DMS 273 treated with DMSO at 0.1 percent for 48 hours (cell line): ENCODE data around the gene RPUSD1.
A peak's percentile ranks its signal among the peaks of the same experiment; 100 is the strongest.

Experiments
- DNase-seq: peaks from one replicate; lab custom pipeline; 2025; lab: John Stamatoyannopoulos, UW

The RPUSD1 gene

DNA sequence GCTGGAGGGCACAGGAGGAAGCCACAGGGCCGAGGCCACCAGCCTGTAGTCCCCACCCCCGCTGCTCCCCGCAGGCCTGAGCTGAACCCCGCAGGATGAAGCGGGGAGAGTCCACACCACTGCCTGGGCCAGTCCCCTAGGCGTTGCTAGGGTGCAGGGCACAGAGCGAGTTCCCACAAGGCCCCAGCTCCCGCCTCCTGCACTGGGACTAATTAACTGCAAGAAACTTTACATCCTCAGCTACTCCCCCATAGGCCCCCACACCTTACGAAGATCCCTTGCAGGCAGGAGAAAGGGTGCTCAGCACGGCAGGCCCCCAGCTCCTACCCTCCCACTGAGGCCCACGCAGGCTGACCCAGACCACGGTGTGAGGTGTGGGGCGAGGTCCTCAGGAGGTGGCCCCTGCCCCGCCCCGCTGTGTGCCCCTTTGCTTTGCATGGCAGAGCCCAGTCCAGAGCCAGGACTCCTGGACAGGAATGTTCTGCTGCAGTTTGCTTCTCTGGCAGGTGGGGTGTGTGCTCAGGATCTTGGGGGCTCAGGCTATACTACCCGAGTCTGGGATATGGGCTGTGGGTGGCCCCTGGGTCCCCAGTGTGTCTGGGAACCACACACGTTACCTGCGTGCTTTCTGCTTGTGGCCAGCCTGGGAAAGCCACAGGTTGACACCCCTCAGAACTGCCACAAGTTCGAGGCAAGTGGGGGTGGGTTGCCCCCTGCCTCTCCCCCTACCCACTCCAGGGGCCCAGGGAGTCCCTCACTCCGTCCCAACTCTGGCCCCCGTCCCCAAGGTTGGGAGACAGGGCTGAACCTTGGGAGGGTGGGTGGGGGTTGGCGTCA is 11.1 kb upstream of the RPUSD1 start:
- no peak for DNase-seq

- no peak for DNase-seq
Measured at GRCh38 chr16:798666-799065, 10.5 kb upstream of the RPUSD1 start.

GRCh38 chr16:797686-798085 is 9.5 kb upstream of the RPUSD1 start:
- no peak for DNase-seq

- no peak for DNase-seq
Measured at GRCh38 chr16:797120-797420, 8.9 kb upstream of the RPUSD1 start.

DNA sequence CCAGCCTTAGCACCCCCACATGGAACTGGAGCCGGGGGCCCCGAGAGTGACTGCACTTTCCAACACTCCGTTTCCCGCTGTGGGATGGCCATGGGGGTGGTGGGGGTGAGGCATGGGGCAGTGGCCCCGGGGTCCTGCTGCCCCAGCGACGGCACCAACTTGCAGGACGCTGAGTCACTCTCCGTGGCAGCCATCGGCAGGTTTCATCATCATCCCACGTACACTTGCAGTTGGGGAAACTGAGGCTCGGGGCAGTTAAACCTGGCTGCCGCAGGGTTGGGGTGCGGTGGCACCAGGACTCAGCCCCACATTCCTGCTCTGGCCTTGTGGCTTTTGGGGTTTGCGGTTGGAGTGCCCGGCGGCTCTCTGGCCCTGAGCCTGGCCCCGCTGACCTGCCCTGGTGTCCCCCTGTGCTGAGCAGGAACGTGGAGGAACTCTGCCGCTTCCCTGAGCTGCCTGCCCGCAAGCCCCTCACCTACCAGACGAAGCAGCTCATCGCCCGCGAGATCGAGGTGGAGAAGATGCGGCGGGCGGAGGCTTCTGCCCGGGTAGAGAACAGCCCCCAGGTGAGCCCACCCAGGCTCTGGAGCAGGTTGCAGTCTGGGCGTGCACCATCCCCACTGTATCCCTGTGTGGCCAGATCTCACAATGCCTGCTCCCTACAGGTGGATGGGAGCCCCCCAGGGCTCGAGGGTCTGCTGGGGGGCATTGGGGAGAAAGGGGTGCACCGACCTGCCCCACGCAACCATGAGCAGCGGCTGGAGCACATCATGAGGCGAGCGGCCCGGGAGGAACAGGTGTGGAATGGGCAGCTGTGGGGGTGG is 8.3 kb upstream of the RPUSD1 start:
- no peak for DNase-seq

GRCh38 chr16:795580-796229 is 7.5 kb upstream of the RPUSD1 start:
- no peak for DNase-seq

- no peak for DNase-seq
Measured at GRCh38 chr16:794853-795466, 6.8 kb upstream of the RPUSD1 start.

- DNase-seq, result no peak
Measured at GRCh38 chr16:794091-794822, 6.1 kb upstream of the RPUSD1 start.

GRCh38 chr16:793414-793813 is 5.2 kb upstream of the RPUSD1 start:
- DNase-seq, result no peak

DNA sequence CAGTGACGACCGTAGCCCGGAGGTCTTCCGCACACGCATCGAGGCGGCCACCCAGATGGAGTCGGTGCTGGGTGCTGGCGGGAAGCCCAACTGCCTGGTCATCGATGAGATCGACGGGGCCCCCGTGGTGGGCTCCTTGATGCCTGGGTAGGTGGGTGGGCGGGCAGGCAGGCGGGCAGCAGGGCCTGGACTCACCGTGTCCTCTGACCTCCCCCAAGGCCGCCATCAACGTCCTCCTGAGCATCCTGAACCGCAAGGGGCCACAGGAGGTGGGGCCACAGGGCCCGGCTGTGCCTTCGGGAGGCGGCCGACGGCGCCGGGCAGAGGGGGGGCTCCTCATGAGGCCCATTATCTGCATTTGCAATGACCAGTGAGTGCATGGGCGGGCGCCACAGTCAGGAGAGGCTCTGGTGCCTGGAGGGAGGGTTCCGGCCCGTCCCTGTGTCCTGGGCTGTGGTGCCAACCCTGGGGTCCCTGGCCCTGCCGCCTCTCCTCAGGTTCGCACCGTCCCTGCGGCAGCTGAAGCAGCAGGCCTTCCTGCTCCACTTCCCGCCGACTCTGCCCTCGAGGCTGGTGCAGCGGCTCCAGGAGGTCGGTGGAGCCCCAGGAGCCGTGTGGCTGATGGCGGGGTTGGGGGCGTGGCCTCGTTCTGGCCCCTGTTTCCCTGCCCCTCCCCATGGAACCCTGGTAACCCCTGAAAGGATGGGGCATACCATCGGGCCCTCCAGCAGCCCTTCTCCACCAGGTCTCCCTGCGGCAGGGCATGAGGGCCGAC is 4.2 kb upstream of the RPUSD1 start:
- no peak for DNase-seq

GRCh38 chr16:791131-791530 is 3.0 kb upstream of the RPUSD1 start:
- DNase-seq, result no peak

GRCh38 chr16:790086-790485 is 1.9 kb upstream of the RPUSD1 start:
- no peak for DNase-seq

GRCh38 chr16:789191-789850 is 1.1 kb upstream of the RPUSD1 start:
- no peak for DNase-seq

DNA sequence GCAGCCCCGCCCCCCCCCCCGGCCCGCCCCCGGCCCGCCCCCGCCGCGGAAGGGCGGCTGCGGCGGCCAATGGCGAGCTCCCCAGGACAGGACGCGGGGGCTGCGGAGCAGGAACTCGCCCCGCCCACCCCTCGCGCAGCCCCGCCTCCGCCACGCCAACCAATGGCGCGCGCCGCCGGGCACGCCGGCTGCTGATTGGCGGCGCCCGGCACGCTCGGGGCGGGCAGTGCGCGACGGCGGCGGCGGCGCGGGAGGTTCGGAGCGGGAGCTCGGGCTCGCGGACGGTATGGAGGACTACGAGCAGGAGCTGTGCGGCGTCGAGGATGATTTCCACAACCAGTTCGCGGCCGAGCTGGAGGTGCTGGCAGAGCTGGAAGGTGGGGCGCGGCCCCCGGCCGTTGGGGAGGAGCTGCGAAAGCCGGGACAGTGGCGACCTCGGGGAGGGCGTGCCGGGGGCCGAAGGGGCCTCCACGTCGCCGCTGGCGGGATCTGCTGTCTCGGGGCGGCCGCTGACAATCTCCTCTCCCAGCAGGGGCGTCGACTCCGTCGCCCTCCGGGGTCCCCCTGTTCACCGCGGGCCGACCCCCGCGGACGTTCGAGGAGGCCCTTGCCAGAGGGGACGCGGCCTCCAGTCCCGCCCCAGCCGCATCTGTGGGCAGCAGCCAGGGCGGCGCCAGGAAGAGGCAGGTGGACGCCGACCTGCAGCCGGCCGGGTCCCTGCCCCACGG is 382 bp upstream of the RPUSD1 start, which contains the start of gene CHTF18:
TSS of gene CHTF18 (plus strand) at position 222 of the 728 bp plus-strand sequence. CDS start at position 287, 65 bp downstream.
- peak; percentile 74 for DNase-seq

DNA sequence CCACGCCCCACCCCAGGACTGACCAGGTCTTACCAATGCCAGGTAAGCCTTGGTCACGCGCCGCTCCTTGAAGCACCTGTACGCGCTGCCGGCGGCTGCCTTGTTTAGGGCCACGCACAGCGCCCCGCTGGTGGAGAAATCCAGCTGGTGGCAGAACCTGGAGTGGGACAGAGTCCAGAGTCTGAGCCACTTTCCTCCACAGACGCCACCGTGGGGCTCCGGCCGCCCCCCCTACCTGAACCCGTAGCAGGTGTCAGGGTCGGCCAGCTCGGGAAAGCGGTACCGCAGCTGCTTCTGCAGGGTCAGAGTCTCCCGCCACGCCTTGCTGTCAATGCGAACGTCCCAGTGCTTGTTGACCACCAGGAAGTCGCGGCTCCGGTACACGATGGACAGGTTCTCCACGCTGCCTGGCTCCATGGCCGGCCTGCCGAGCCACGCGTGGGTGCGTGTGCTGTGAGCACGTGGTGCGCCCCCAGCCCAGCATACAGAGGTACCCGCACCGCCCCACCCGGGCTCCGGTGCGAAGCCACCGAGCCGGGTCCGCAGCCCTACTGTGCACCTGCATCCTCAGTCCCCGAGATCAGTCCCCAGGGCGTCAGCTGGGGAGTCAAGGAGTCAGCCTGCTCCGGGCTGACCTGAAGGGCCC is 737 bp downstream of the RPUSD1 start:
- DNase-seq, result no peak

DNA sequence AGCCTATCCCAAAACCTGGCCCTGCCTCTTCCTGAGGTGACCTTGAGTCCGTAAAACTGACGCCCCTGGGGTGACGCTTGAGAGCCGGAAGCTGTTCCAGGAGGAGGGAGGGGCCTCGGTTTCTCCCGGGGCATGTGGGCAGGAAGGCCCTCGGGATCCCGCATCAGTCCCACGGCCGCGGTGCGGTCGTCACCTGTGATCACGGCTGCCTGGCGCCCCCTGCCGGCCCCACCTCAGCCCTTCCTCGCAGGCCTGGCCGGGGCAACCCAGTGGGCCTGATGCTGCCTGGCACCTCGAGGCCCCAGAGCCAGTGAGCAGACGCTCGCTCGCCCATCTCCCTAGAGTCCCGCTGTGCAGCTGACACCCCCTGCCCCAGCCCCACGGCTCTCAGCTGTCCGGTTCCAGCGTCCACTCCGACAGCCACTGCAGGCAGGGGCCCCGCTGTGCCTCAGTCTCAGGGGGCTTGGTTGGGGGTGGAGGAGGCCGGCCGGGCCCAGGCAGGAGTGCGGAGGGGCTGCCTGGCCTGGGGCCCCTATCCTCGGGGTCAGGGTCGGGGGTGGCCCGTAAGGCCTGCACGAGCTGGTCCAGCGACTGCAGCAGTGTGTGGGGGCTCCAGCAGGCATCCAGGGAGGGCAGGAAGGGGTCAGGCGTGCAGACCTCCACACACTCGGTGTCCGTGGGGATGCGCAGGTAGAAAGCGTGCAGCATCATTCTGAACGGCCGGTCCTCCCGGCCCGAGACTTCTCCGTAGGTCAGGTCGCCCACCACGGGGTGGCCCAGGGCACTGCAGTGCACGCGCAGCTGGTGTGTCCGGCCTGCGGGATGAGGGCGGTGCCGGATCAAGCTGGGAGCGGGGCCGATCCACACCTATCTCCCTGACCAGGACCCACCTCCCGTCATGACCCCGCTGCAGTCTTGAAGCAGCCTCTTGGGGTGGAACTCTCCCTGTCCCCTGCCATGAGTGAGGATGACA is 2.3 kb downstream of the RPUSD1 start:
- DNase-seq, result no peak

DNA sequence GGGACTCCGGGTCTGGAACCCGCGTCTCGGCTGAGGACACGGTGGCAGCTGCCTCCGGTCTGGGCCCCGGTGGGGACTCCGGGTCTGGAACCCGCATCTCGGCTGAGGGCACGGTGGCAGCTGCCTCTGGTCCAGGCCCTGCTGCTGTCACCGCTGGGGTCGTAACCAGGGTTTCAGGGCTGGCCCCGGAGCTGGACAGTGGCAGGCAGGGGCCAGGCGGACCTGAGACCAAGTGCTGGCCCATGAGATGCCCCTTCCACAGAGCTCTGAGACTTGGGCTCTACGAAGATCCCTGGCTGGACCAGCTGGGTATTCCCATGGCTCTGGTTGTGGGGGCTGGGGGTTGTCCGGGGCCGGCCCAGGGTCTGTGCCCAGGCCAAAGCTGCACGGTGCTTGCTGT is 3.8 kb downstream of the RPUSD1 start:
- no peak for DNase-seq
